Left colon (tissue), 2 donors: ENCODE measurements around the gene BCO2. TPM values are rescaled to one million over a fixed set of nuclear protein-coding genes. Genes with fewer than 3 reads are reported as not detected.
"Not testable (repeated sequence)": the region's sequence is repeated elsewhere in the genome, so short reads cannot be mapped to it uniquely, and the experiment has no call there.

ENCODE experiments used
- ATAC-seq: fragments of 200-7000 bp; cut with Tn5 transposase; one replicate; pipeline ENCODE4 v1.9.1; 2020; ENCODE audit warnings: mild to moderate bottlenecking, moderate library complexity
- DNase-seq, 2 donors: peaks; one replicate each; pipeline ENCODE4 v3.0.0-alpha.2; 2020
- intact Hi-C, 2 donors: fragments of 100-400 bp; cut with DNase I in 1 of 2; cut with micrococcal nuclease in 1 of 2; formaldehyde crosslinking; loops; one replicate each; pipeline versions ENCODE4 v1.11.2 to v1.14.0; 2022; cut with DNase I, micrococcal nuclease
- total RNA-seq, 2 donors: library from RNA; stranded (reverse); fragmentation: NEBNext Ultra II Directional; extraction: Animal tissue kit (Norgen Biotek cat#: 25700); gene quantifications; one replicate each; pipeline ENCODE4 v1.2.1, GENCODE V29; 2021
- donor health status: DM: no; HTN: no; CAD: no.
- donor health status: DM: yes; HTN: yes; CAD: no.

The BCO2 gene
- total RNA-seq, 2 donors from 2014 or later = 3.4 to 4.3 TPM

DNA sequence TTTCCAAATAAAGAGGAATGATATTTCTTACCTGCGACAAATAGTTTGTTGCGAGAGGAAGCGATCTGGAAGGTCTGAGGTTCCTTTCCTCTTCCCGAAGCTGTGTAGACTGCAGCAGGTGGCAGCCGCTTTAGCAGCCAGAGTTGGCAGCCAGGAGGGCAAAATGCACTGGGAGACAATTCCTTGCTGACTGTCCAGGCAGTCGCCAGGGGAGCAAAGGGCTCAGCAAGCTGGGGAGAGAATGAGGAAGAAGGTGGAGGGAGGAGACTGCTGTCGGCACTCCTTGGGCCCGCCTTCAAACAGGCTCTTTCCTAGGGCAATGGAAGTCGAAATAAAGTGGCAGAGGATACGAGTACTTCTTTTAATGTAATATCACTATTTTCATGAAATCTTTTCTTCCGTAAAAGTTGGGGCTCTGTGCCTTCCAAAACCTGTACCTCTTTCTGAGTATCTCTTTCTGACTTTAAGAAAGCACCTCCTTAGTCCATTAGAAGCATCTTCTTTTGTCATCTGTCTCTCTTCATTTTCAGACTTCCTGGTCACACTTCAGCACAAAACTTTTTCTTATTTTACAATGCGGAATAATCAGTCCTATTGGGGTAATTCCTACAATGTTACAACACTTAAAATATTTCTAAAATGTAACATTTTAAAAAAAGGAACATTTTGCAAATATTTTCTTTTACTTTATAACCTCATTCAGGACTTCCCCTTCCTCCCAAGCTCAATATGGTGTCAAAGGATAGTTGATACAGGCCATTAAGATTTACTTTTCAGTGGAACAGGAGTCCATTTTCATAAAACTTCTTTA, 11.2 kb upstream of the BCO2 start, which contains the start of gene IL18:
Gene IL18 (minus strand): TSS at position 220 of the 811 bp plus-strand sequence. CDS start 9,041 bp downstream, outside the sequence.
- ATAC-seq (peak; percentile 91), DNase-seq (peak; percentile 78 to 91)
- intact Hi-C loops = no loop called here

DNA sequence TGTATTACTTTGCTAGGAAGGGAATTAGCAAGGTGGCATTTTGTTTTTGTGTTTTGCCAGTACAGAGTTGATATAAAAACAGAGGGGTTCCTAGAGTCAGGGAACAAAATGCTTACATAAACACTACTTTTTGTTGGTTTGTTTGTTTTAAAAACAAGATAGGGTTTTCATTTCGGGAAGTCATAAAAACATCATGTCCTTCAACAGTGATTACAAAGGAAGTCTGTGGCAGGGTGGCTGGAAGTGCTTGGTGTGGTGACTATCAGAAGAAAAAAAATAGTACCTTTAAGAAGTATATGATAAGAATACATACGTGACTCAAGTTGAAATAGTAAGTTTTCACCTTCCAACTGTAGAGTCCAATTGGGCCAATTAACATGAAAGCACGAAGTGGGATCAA, 10.3 kb upstream of the BCO2 start:
- no peak for ATAC-seq
- intact Hi-C loops = no loop called here
- DNase-seq = no peak

DNA sequence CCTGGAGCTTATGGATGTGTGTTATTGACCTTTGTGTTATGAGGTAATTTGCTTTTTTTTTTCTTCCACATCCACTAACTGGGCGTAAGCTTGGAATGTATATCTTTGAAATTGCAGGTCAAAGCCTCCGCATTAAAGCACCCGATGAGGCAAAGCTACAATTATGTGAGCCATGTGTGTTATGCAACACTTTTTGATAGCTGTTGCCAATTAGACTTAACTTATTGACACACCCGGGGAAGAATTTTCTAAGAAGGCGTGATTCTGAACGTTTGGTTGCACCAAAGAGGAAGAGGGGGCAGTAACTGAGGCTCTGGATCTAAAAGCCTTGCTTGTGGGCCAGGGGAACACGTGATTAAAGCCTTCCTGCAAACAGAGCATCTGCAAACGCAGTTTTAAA, 8.8 kb upstream of the BCO2 start:
- ATAC-seq = peak; percentile 74
- intact Hi-C loops = no loop called here
- DNase-seq = peak; percentile 13 to 49

DNA sequence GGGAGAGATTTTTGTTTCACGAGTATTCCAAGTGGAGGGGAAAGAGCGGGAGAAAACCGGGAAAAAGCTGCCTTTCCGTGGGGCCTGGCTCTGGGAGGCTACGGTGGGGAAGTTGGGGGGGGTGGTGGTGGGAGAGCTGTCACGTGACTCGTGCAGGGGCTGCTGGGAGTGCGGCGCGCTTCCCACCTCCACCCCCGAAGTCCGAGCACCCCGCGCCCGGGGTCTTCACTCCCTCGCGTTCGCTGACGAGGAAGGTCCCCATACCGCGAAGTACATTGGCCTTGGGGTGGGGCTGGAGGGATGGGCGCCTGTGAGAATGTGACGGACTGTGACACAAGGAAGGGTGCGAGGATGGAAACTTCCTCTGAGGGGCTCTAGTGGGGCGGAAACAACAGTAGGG, 8.2 kb upstream of the BCO2 start, which contains the start of gene TEX12:
Gene TEX12 (plus strand): TSS at position 228 of the 400 bp plus-strand sequence. CDS start 1,897 bp downstream, outside the sequence.
- DNase-seq (peak in 1 of 2 donors; percentile 11), ATAC-seq (no peak)
- intact Hi-C loops = no loop called here

DNA sequence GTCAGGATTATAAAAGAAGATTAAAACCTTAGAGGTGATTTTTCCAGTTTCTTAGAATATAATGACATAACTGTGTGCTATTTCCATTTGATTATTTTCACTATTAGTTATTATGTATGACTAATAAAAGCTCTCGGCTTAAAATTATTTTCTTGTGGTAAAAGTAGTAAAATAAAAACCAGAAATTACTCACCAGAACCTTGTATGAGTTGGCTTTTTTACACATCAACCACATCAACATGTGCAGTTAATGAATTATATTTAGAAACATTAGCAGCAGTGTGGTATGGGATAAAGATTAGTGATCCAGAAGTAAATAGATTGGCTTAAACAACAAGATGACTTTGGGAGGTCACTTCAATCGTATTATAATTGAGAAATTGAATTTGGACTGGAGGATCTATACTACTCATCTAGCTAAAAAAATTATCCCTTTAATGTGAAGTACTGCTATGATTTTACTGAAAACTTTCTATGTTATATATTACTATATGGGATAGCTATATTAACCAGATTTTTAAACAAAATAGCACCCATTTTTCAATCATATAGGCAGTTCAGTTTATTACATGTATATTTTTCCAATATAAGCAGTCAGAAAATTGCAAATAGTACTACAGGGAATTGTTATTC, 2.8 kb upstream of the BCO2 start:
- intact Hi-C loops = no loop called here
- DNase-seq = no peak
- ATAC-seq = no peak

DNA sequence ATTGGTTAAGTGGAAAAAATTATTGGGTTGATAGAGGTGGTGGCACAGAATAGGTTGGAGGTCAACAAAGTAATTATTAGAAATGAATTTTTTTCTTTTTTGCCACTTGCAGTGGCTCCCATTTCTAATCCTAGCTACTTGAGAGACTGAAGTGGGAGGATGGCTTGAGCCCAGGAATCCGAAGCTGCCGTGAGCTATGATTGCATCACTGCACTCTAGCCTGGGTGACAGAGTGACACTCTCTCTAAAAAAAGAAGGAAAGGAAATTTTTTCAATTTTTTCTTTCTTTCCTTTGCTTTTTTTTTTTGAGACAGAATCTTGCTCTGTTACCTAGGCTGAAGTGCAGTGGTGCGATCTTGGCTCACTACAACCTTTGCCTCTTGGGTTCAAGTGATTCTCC, 2.2 kb upstream of the BCO2 start:
- ATAC-seq = no peak
- intact Hi-C loops = no loop called here
- DNase-seq = no peak

DNA sequence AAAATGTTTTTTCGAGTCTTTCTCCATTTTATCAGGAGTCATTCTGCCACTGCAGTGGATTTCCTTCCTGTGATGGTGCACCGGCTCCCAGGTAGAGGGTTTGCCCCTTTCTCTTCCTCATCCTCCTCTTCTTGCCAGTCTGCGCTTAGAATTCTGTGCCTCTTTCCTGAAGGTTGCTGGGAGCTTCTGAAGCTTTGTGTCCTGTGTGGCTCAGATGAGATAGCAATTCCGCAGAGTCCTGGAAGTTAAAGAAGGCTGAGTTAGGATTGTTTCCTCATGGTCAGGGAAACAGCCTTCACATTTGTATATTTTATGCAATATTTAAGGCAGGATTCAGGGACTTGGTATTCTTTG, 264 bp downstream of the BCO2 start:
- DNase-seq (no peak), ATAC-seq (peak; percentile 29)
- intact Hi-C loops = loop anchor here in 1 of 2 donors (5.0 kb wide), 1 partner anchor 63 kb away; no protein-coding TSS in a partner anchor

DNA sequence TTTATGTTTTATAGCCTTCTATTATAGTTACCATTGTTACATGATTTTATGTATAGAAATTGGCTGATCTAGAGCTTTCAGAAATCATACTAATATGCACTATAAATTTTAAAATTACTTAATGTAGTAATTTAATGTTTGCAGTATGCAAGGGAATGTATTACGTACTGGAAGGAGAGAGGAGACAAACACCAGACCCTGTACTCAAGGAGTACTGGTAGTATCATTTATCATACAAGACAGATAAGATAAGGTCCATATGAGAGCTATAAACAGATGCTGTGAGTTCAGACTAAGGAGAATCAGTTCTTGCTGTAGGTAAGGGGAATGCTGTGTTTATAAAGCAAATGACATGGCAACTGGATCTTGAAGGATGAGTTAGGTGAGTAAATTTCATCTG, 765 bp downstream of the BCO2 start:
- intact Hi-C loops = loop anchor here in 1 of 2 donors (5.0 kb wide), 1 partner anchor 64 kb away; no protein-coding TSS in a partner anchor
- DNase-seq (no peak), ATAC-seq (no peak)

DNA sequence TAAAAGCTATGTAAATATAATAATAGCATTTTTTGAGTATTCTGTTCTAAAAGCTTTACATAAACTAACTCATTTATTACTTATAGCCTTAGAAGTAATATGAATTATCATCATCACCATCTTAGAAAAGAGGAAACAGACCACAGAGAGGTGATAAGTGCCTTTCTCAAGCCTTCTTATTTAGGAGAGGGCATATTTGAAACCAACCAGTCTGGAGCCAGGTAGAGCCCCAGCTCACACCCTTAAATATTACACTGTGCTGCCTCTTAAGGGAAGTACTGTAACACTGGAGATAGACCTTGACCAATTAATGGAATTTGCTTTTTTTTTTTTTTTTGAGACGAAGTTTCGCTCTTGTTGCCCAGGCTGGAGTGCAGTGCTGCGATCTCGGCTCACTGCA, 2.3 kb downstream of the BCO2 start:
- intact Hi-C loops = loop anchor here in 1 of 2 donors (5.0 kb wide), 1 partner anchor 65 kb away; no protein-coding TSS in a partner anchor
- ATAC-seq (no peak), DNase-seq (no peak)

DNA sequence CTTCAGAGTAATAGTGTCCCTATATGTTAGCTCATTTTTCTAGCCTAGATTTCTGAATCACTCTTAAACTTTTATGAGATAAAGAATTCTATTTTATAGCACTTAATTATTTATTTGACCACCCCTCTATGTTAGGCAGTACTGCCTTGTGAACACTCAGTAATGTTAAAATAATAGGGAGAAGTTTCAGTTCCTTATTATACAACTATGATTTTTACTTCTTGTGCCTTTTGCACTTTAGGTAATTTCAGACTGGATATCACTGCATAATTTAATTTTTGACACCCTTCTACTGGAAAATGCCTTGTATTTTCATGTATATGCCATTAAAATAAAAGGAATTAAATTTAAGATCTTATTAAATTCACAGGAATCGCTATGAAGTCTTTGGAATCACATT, 3.1 kb downstream of the BCO2 start:
- ATAC-seq = no peak
- intact Hi-C loops = loop anchor here in 1 of 2 donors (5.0 kb wide), 1 partner anchor 66 kb away; no protein-coding TSS in a partner anchor

DNA sequence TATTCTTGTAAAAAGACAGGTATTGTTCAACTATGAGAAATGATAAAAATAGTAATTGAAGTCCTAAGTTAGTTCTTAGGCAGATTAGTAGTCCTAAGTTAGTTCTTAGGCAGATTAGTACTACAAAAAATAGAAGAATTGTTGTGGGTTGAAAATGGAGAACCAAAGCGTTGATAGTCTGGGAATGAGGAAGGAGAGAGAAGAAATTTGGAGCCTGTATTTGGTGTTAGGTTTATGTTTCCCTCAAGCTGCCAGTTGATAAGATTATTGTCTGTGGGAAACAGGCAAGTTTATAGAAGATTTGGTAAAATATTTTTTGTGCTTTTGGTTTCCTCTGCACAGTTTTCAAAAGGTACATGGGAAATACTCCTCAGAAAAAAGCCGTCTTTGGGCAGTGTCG, 3.6 kb downstream of the BCO2 start:
- DNase-seq (no peak), ATAC-seq (no peak)
- intact Hi-C loops = loop anchor here in 1 of 2 donors (5.0 kb wide), 1 partner anchor 67 kb away; no protein-coding TSS in a partner anchor

More for the DNA sequence above, 3.1 kb downstream of the BCO2 start:
- no peak for DNase-seq

DNA sequence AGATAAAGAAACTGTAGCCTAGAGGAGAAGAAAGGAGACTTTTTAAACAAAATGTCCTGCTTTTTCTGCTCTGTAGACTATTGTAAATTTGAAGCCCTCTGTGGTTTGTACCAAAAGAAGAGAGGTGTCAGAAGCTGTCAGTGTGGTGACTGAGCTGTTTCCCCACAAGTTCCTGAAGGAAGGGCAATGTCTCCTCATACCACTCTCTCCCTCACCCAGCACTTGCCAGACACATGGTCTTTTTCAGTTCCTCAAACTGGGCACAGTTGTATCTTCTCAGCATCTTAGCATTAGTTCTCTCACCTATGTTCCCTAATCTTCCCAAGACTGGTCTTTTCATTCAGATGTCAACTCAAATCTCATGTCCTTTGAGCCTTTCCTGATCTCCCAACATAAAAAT, 4.3 kb downstream of the BCO2 start:
- intact Hi-C loops = loop anchor here in 1 of 2 donors (5.0 kb wide), 1 partner anchor 67 kb away; no protein-coding TSS in a partner anchor
- no peak for DNase-seq
- ATAC-seq = no peak

DNA sequence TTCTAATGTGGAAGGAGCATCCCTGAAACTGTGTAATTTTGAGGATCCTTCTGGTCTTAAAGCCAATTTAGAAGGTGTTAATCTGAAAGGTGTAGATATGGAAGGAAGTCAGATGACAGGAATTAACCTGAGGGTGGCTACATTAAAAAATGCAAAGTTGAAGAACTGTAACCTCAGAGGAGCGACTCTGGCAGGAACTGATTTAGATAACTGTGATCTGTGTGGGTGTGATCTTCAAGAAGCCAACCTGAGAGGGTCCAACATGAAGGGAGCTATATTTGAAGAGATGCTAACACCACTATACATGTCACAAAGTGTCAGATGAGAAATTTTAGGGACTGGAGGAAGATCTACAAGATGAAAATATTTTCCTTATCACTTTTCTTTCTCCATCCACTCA, 7.6 kb downstream of the BCO2 start:
- DNase-seq (no peak), ATAC-seq (no peak)
- intact Hi-C loops = no loop called here

DNA sequence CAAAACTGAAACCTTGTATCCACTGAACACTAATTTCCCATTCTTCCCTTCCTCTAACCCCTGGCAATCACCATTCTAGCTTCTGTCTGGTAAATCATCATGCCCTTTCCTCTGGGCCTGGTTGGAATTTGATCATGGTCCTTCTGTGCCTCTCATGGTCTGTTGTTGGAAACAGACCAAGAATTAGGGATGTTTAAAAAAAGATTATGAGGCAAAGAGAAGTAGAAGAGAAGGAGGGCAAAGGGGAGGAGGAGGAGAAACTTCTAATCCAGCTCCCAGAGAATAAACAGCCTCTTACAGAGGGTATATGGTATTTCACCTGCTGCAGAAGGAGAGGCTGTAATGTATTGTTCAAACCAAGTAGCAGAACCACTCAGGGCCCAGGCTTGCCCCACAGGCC, 10.6 kb downstream of the BCO2 start:
- DNase-seq (no peak), ATAC-seq (no peak)
- intact Hi-C loops = no loop called here

DNA sequence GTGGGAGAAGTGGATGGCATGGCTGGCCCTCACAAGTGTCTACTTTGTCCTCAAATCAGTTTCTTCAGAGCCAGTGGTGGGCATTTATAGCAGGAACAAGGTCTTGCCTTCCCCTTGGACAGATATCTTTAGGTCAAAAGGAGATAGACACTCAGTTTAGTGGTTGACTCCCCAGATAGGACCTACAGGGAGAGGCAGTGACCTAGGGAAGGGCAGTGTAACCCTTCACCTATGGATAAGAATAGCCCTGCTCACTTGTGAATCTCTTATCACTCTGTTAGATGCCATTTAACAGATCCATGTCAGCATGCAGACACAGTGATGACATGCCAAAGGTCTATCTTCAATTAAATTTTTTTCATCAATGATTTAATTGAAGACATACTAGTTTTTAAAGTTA, 11.0 kb downstream of the BCO2 start:
- DNase-seq (no peak), ATAC-seq (no peak)
- intact Hi-C loops = no loop called here

DNA sequence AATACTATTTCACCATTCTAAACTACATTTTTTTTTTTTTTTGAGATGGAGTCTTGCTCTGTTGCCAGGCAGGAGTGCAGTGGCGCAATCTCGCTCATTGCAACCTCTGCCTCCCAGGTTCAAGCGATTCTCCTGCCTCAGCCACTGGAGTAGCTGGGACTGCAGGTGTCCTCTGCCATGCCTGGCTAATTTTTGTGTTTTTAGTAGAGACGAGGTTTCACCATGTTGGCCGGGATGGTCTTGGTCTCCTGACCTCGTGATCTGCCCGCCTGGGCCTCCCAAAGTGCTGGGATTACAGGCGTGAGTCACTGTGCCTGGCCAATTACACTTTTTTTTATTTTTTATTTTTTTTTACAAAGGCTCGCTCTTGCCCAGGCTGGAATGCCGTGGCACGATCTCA, 19.8 kb downstream of the BCO2 start:
- ATAC-seq, DNase-seq, intact Hi-C loops: not testable (repeated sequence)

DNA sequence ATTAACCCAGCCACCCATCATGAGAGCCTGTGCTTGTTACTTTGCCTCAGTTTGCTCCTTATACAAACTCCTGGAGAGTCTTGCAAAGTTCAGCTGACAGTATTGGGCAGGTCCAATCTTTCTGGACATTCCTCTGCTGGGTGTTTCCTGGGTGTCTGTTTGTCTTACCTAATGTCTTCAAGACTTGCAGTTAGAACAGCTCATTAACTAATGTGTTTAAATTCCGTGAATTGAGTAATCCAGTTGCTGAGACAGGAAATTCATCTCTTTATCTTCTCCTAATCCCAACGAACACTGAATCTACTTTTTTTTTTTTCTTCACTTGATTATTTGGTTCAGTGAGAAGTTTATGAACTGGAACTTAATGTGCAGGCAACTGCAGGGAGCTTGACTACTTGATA, 20.6 kb downstream of the BCO2 start:
- no peak for ATAC-seq
- intact Hi-C loops = no loop called here
- DNase-seq = no peak

DNA sequence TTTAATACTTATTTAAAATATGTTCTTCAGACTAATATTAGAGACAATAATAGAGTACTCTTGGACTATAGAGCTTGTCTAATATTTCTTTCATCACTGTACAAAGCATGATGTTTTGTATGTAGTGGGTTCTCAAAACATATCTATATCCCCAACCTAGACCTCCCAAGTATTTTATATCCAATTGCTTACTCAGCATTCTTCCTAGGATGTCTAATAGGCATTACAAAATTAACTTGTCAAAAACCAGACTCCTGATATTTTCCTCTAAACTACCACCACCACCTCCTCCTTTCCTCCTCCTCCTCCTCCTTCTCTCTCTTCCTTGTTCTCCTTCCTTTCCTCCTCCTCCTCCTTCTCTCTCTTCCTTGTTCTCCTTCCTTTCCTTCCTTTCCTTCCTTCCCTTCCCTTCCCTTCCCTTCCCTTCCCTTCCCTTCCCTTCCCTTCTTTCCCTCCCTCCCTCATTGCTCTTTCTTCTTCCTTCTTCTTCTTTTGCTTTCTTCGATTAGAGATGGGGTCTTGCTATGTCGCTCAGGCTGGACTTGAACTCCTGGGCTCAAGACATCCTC, 21.3 kb downstream of the BCO2 start:
- intact Hi-C loops = no loop called here
- no peak for ATAC-seq
- no peak for DNase-seq

DNA sequence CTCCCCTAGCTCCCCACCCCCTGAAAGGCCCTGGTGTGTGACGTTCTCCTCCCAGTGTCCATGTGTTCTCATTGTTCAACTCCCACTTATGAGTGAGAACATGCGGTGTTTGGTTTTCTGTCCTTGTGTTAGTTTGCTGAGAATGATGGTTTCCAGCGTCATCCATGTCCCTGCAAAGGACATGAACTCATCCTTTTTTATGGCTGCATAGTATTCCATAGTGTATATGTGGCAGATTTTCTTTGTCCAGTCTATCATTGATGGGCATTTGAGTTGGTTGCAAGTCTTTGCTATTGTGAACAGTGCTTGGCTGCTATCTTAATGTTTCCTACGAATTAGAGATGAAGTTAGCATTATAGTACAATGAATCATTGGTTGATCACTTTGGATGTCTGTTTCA, 23.8 kb downstream of the BCO2 start:
- DNase-seq, intact Hi-C loops, ATAC-seq: not testable (repeated sequence)

DNA sequence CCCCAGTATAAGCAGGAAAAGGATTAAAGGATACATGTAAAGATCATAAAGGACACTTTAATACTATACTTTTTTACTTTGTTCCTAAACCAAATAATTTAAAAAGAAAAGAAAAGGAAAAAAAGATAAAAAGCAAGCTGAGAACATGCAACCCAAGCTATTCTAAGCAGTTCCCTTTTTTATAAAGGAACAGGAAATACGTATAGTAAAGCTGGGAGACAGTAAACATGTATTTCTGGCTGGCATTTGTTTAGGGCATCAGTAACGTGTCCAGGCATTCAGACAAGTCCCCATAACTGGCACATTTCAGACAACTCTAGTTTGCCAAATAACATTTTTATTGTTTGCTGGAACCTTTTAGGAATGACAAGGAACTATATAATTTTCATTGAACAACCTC, 24.9 kb downstream of the BCO2 start:
- ATAC-seq (no peak), DNase-seq (no peak)
- intact Hi-C loops = no loop called here
